HEK293T (cell line): ENCODE results near the gene SLC1A4.

ENCODE experiments used
- ARNT ChIP-seq: fragments of 450-650 bp; IDR thresholded peaks from 2 replicates; pipeline ENCODE4 v1.6.1; 2017; ENCODE audit warnings: mild to moderate bottlenecking
- BHLHE40 ChIP-seq: fragments of 450-650 bp; IDR thresholded peaks from 2 replicates; pipeline ENCODE4 v1.6.1; 2016; ENCODE audit warnings: mild to moderate bottlenecking, moderate library complexity, borderline replicate concordance
- CTBP1 ChIP-seq: fragments of 450-650 bp; IDR thresholded peaks from 2 replicates; pipeline ENCODE4 v1.6.1; 2016; ENCODE audit warnings: borderline replicate concordance
- ELF4 ChIP-seq: fragments of 450-650 bp; IDR thresholded peaks from 2 replicates; pipeline ENCODE4 v1.6.1; 2017; ENCODE audit warnings: antibody characterized with exemption
- FOXA1 ChIP-seq: fragments of 450-650 bp; IDR thresholded peaks from 2 replicates; pipeline ENCODE4 v1.6.1; 2016; ENCODE audit warnings: mild to moderate bottlenecking
- FOXM1 ChIP-seq: fragments of 450-650 bp; IDR thresholded peaks from 2 replicates; pipeline ENCODE4 v1.6.1; 2017; ENCODE audit warnings: mild to moderate bottlenecking, borderline replicate concordance
- LEF1 ChIP-seq: fragments of 450-650 bp; IDR thresholded peaks from 2 replicates; pipeline ENCODE4 v1.6.1; 2017; ENCODE audit warnings: mild to moderate bottlenecking, borderline replicate concordance
- NFRKB ChIP-seq: fragments of 450-650 bp; IDR thresholded peaks from 2 replicates; pipeline ENCODE4 v1.6.1; 2016; ENCODE audit warnings: mild to moderate bottlenecking, moderate library complexity
- SUZ12 ChIP-seq: fragments of 450-650 bp; IDR thresholded peaks from 2 replicates; pipeline ENCODE4 v1.6.1; 2016; ENCODE audit warnings: mild to moderate bottlenecking
- TF ChIP-seq, protein P1 (sequence below): fragments of 450-650 bp; IDR thresholded peaks from 2 replicates; pipeline ENCODE4 v1.6.1; 2016

- TF ChIP-seq BHLHE40 (no peak), SUZ12 (no peak), ARNT (no peak), FOXA1 (no peak), LEF1 (no peak), FOXM1 (no peak), CTBP1 (no peak), NFRKB (no peak), ELF4 (no peak)
- TF ChIP-seq, protein P1, sequence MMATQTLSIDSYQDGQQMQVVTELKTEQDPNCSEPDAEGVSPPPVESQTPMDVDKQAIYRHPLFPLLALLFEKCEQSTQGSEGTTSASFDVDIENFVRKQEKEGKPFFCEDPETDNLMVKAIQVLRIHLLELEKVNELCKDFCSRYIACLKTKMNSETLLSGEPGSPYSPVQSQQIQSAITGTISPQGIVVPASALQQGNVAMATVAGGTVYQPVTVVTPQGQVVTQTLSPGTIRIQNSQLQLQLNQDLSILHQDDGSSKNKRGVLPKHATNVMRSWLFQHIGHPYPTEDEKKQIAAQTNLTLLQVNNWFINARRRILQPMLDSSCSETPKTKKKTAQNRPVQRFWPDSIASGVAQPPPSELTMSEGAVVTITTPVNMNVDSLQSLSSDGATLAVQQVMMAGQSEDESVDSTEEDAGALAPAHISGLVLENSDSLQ = no peak
Measured at GRCh38 chr2:64990876-64991275, 1.7 kb downstream of the SLC1A4 start.
